Thoracic aorta (tissue), 2 donors: ENCODE measurements around the gene NSD1. TPM values are rescaled to one million over a fixed set of nuclear protein-coding genes. Genes with fewer than 3 reads are reported as not detected.

Experiments used
- ATAC-seq: fragments of 150-250 bp; one replicate; pipeline ENCODE4 v1.8.0; 2017; ENCODE audit warnings: low read depth; ENCODE audit not compliant: insufficient number of reproducible peaks, low FRiP score
- DNase-seq: peaks from one replicate; pipeline ENCODE4 v3.0.0-alpha.2; 2020; ENCODE audit warnings: low spot score
- H3K27ac ChIP-seq, 2 donors: fragments of 200-600 bp; sonication (generic); 1 replicate in 1 of 2; 2 replicates in 1 of 2; pipeline ENCODE4 v1.5.1; 2016; ENCODE audit warnings: mild to moderate bottlenecking in 2 of 2, moderate library complexity in 2 of 2
- H3K27me3 ChIP-seq: fragments of 200-600 bp; sonication (generic); replicated peaks from 2 replicates; pipeline ENCODE4 v1.6.0; 2016; ENCODE audit warnings: mild to moderate bottlenecking; ENCODE audit not compliant: insufficient read depth
- H3K36me3 ChIP-seq: fragments of 200-600 bp; sonication (generic); one replicate; pipeline ENCODE4 v1.5.1; 2016
- H3K4me1 ChIP-seq, 2 donors: fragments of 200-600 bp; sonication (generic); 1 replicate in 1 of 2; 2 replicates in 1 of 2; pipeline versions ENCODE4 v1.5.1 to v1.6.0; 2016; ENCODE audit warnings: low read depth in 2 of 2, mild to moderate bottlenecking in 1 of 2; ENCODE audit not compliant: control insufficient read depth in 1 of 2
- H3K4me3 ChIP-seq: fragments of 200-600 bp; sonication (generic); 2 replicates; pipeline ENCODE4 v1.5.1; 2016; ENCODE audit warnings: mild to moderate bottlenecking
- H3K9me3 ChIP-seq: fragments of 200-600 bp; sonication (generic); 2 replicates; pipeline ENCODE4 v1.5.1; 2016
- CTCF ChIP-seq: fragments of 200-600 bp; sonication (generic); IDR thresholded peaks from one replicate; pipeline ENCODE4 v1.5.1; 2019; ENCODE audit warnings: antibody characterized with exemption
- total RNA-seq, 2 donors: library from RNA; depleted of rRNA; stranded (reverse); fragments of >200 nt; gene quantifications; one replicate each; pipeline versions ENCODE4 v1.1.0 to v1.2.3, GENCODE V29; 2016

Gene NSD1
- total RNA-seq, 2 donors from 2014 or later = 26.1 to 70.5 TPM

GRCh38 chr5:177178733-177179304 is 45.2 kb downstream of the NSD1 start:
- no peak for TF ChIP-seq CTCF
- peaks cover 3 to 8% of the 10 kb centered on the region in 2 donors for H3K4me1 ChIP-seq
- no peaks in the 10 kb centered on the region for H3K9me3 ChIP-seq
- no peaks in the 10 kb centered on the region for H3K27me3 ChIP-seq
- H3K36me3 ChIP-seq = no peaks in the 10 kb centered on the region
- H3K27ac ChIP-seq = no peak overlapping the region
- DNase-seq = no peak
- no peak for ATAC-seq
- no peak overlapping the region for H3K4me3 ChIP-seq

GRCh38 chr5:177179431-177179830 is 45.9 kb downstream of the NSD1 start:
- H3K27ac ChIP-seq = no peak overlapping the region
- H3K4me1 ChIP-seq = peaks cover 3 to 8% of the 10 kb centered on the region in 2 donors
- no peak for TF ChIP-seq CTCF
- no peaks in the 10 kb centered on the region for H3K36me3 ChIP-seq
- DNase-seq (no peak), ATAC-seq (no peak)
- H3K27me3 ChIP-seq = no peaks in the 10 kb centered on the region
- H3K9me3 ChIP-seq = no peaks in the 10 kb centered on the region
- H3K4me3 ChIP-seq = no peak overlapping the region

- no peak for TF ChIP-seq CTCF
- Histone ChIP-seq H3K4me1 (peaks cover 3 to 8% of the 10 kb centered on the region in 2 donors), H3K4me3 (no peak overlapping the region), H3K9me3 (no peaks in the 10 kb centered on the region), H3K36me3 (no peaks in the 10 kb centered on the region), H3K27me3 (no peaks in the 10 kb centered on the region), H3K27ac (no peak overlapping the region)
- DNase-seq (no peak), ATAC-seq (no peak)
Observed at GRCh38 chr5:177183142-177183541, 49.6 kb downstream of the NSD1 start.

- DNase-seq (no peak), ATAC-seq (no peak)
- Histone ChIP-seq H3K27ac (no peak overlapping the region), H3K4me3 (no peak overlapping the region), H3K9me3 (no peaks in the 10 kb centered on the region), H3K36me3 (no peaks in the 10 kb centered on the region), H3K4me1 (peaks cover 3 to 12% of the 10 kb centered on the region in 2 donors), H3K27me3 (no peaks in the 10 kb centered on the region)
- TF ChIP-seq CTCF = no peak
Observed at GRCh38 chr5:177183766-177184360, 50.3 kb downstream of the NSD1 start.

GRCh38 chr5:177185993-177186392 is 52.4 kb downstream of the NSD1 start:
- H3K27me3 ChIP-seq = no peaks in the 10 kb centered on the region
- ATAC-seq = no peak
- H3K27ac ChIP-seq = no peak overlapping the region
- H3K4me1 ChIP-seq = peaks cover 0 to 12% of the 10 kb centered on the region in 2 donors
- DNase-seq = no peak
- TF ChIP-seq CTCF = no peak
- no peak overlapping the region for H3K4me3 ChIP-seq
- H3K9me3 ChIP-seq = no peaks in the 10 kb centered on the region
- H3K36me3 ChIP-seq = no peaks in the 10 kb centered on the region
